GM18951 (cell line): ENCODE results near the gene NOBOX.

Experiments
- POLR2A ChIP-seq: IDR thresholded peaks from 4 replicates; pipeline ENCODE4 v1.6.1; 2011; ENCODE audit warnings: mild to moderate bottlenecking; ENCODE audit not compliant: insufficient read length, insufficient read depth; ENCODE audit errors: extremely low read depth
- in situ Hi-C: fragments of 300-500 bp; cut with MboI; formaldehyde crosslinking; loops from one replicate; pipeline ENCODE4 v1.12.0; 2022; ENCODE audit warnings: low sequenced_read_pairs, mixed read lengths, inconsistent platforms; ENCODE audit not compliant: unreplicated experiment

Gene NOBOX

GRCh38 chr7:144408121-144408520, 4.6 kb upstream of the NOBOX start:
- TF ChIP-seq POLR2A: no peak
- in situ Hi-C loops: no loop called here

GRCh38 chr7:144407266-144407931, 3.9 kb upstream of the NOBOX start:
- in situ Hi-C loops: no loop called here
- TF ChIP-seq POLR2A: no peak

- no peak for TF ChIP-seq POLR2A
- in situ Hi-C loops: no loop called here
Observed at GRCh38 chr7:144404946-144405345, 1.5 kb upstream of the NOBOX start.

- no peak for TF ChIP-seq POLR2A
- in situ Hi-C loops: no loop called here
Observed at GRCh38 chr7:144403102-144403501, 391 bp downstream of the NOBOX start.

GRCh38 chr7:144401490-144401889, 2.0 kb downstream of the NOBOX start:
- in situ Hi-C loops: no loop called here
- no peak for TF ChIP-seq POLR2A

GRCh38 chr7:144399946-144400345, 3.5 kb downstream of the NOBOX start:
- in situ Hi-C loops: loop anchor here (25.0 kb wide), 2 partner anchors 113 to 188 kb away; no protein-coding TSS in a partner anchor
- no peak for TF ChIP-seq POLR2A

- in situ Hi-C loops: loop anchor here (25.0 kb wide), 2 partner anchors 112 to 187 kb away; no protein-coding TSS in a partner anchor
- no peak for TF ChIP-seq POLR2A
Observed at GRCh38 chr7:144398911-144399310, 4.6 kb downstream of the NOBOX start.

GRCh38 chr7:144398291-144398690, 5.2 kb downstream of the NOBOX start:
- in situ Hi-C loops: loop anchor here (25.0 kb wide), 2 partner anchors 111 to 186 kb away; no protein-coding TSS in a partner anchor
- no peak for TF ChIP-seq POLR2A

- no peak for TF ChIP-seq POLR2A
- in situ Hi-C loops: loop anchor here (25.0 kb wide), 2 partner anchors 110 to 185 kb away; no protein-coding TSS in a partner anchor
Observed at GRCh38 chr7:144397086-144397485, 6.4 kb downstream of the NOBOX start.

GRCh38 chr7:144391823-144392255, 11.7 kb downstream of the NOBOX start:
- in situ Hi-C loops: loop anchor here (25.0 kb wide), 2 partner anchors 105 to 180 kb away; no protein-coding TSS in a partner anchor
- TF ChIP-seq POLR2A: no peak

- no peak for TF ChIP-seq POLR2A
- in situ Hi-C loops: loop anchor here (25.0 kb wide), 2 partner anchors 104 to 179 kb away; no protein-coding TSS in a partner anchor
Observed at GRCh38 chr7:144391014-144391413, 12.5 kb downstream of the NOBOX start.

GRCh38 chr7:144390481-144390880, 13.0 kb downstream of the NOBOX start:
- in situ Hi-C loops: loop anchor here (25.0 kb wide), 2 partner anchors 103 to 178 kb away; no protein-coding TSS in a partner anchor
- TF ChIP-seq POLR2A: no peak

GRCh38 chr7:144388950-144389349, 14.5 kb downstream of the NOBOX start:
- in situ Hi-C loops: loop anchor here (25.0 kb wide), 2 partner anchors 102 to 177 kb away; no protein-coding TSS in a partner anchor
- TF ChIP-seq POLR2A: no peak

- no peak for TF ChIP-seq POLR2A
- in situ Hi-C loops: loop anchor here (25.0 kb wide), 2 partner anchors 99 to 174 kb away; no protein-coding TSS in a partner anchor
Observed at GRCh38 chr7:144386741-144387140, 16.8 kb downstream of the NOBOX start.
